Calu3 (cell line): Measurements from ENCODE around the gene GTF3C5. TPM values are rescaled to one million over a fixed set of nuclear protein-coding genes. Genes with fewer than 3 reads are reported as not detected.

Experiments used
- BruUV-seq: library from RNA; stranded (reverse); fragments of 400-500 nt; replicated peaks from 2 replicates; lab custom pipeline; 2021; lab: Mats Ljungman, UMichigan
- CTCF ChIA-PET: fragments of 300-600 bp; sonication (Branson Sonifier 250); formaldehyde crosslinking; loops from one replicate; lab custom pipeline; 2022; ENCODE audit warnings: antibody characterized with exemption; lab: Charles Lee
- DNase-seq: peaks from one replicate; pipeline ENCODE4 v3.0.0; 2022
- H3K27ac Mint-ChIP-seq: one replicate; pipeline ENCODE4 v1.8.0; 2022; ENCODE audit warnings: mixed read lengths; ENCODE audit not compliant: unreplicated experiment
- H3K27me3 Mint-ChIP-seq: one replicate; pipeline ENCODE4 v1.8.0; 2022; ENCODE audit warnings: mixed read lengths; ENCODE audit not compliant: unreplicated experiment
- H3K36me3 Mint-ChIP-seq: one replicate; pipeline ENCODE4 v1.8.0; 2022; ENCODE audit warnings: mild to moderate bottlenecking, moderate library complexity, mixed read lengths; ENCODE audit not compliant: insufficient read depth, unreplicated experiment
- H3K4me1 Mint-ChIP-seq: one replicate; pipeline ENCODE4 v1.8.0; 2022; ENCODE audit warnings: mild to moderate bottlenecking, low read depth, mixed read lengths; ENCODE audit not compliant: unreplicated experiment
- H3K4me3 Mint-ChIP-seq: one replicate; pipeline ENCODE4 v1.8.0; 2022; ENCODE audit warnings: mild to moderate bottlenecking, low read depth, moderate library complexity, mixed read lengths; ENCODE audit not compliant: unreplicated experiment
- H3K9me3 Mint-ChIP-seq: one replicate; pipeline ENCODE4 v1.8.0; 2022; ENCODE audit warnings: low read depth, mixed read lengths; ENCODE audit not compliant: unreplicated experiment
- intact Hi-C: fragments of 100-400 bp; cut with micrococcal nuclease; formaldehyde crosslinking; loops from one replicate; pipeline ENCODE4 v1.10.0; 2022; ENCODE audit not compliant: unreplicated experiment
- total RNA-seq: library from RNA; stranded (reverse); gene quantifications from 2 replicates; pipeline ENCODE4 v1.2.3, GENCODE V29; 2022
- TF ChIP-seq, protein P1 (sequence below): fragments of 200-600 bp; IDR thresholded peaks from one replicate; pipeline ENCODE4 v1.8.0; 2022; ENCODE audit warnings: antibody characterized with exemption; ENCODE audit not compliant: unreplicated experiment

GTF3C5 gene
- total RNA-seq, 1 experiment from 2014 or later = 43.7 TPM

DNA sequence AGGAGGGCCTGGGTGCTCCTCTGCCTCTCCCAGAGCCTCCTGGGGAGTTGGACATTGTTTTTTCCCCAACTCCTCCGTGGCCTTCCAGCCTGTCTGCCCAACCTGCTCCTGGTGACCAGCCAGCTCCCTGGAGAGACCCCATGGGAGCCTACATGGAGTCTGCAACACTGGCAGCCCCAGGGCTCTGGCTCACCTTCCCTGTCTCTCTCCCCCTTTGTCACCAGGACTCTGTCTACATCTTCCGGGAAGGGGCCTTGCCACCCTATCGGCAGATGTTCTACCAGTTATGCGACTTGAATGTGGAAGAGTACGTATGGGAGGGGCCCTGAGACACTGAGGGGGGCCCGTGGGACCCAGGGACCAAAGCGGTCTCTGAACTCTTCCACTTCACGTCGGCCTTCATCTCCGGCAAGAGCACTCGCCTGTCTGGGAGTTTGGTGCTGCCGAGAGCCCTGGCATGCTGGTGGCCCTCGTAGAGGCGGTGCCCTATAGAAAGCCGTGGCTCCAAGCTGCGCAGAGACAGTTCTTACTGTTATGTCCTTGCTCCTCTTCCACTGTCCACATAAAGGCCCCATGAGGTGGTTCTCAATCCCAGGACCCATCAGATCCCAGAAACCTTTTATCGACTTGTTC is 25.1 kb downstream of the GTF3C5 start:
- no peak for DNase-seq
- Mint-ChIP-seq H3K4me3 (no peak overlapping the region), H3K27ac (no peak overlapping the region), H3K27me3 (no peaks in the 10 kb centered on the region), H3K4me1 (no peaks in the 10 kb centered on the region), H3K36me3 (peaks cover 25% of the 10 kb centered on the region), H3K9me3 (no peaks in the 10 kb centered on the region)
- BruUV-seq = no TSS peak
- CTCF ChIA-PET = no interaction called here
- intact Hi-C loops = no loop called here
- TF ChIP-seq, protein P1, sequence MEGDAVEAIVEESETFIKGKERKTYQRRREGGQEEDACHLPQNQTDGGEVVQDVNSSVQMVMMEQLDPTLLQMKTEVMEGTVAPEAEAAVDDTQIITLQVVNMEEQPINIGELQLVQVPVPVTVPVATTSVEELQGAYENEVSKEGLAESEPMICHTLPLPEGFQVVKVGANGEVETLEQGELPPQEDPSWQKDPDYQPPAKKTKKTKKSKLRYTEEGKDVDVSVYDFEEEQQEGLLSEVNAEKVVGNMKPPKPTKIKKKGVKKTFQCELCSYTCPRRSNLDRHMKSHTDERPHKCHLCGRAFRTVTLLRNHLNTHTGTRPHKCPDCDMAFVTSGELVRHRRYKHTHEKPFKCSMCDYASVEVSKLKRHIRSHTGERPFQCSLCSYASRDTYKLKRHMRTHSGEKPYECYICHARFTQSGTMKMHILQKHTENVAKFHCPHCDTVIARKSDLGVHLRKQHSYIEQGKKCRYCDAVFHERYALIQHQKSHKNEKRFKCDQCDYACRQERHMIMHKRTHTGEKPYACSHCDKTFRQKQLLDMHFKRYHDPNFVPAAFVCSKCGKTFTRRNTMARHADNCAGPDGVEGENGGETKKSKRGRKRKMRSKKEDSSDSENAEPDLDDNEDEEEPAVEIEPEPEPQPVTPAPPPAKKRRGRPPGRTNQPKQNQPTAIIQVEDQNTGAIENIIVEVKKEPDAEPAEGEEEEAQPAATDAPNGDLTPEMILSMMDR = no peak

DNA sequence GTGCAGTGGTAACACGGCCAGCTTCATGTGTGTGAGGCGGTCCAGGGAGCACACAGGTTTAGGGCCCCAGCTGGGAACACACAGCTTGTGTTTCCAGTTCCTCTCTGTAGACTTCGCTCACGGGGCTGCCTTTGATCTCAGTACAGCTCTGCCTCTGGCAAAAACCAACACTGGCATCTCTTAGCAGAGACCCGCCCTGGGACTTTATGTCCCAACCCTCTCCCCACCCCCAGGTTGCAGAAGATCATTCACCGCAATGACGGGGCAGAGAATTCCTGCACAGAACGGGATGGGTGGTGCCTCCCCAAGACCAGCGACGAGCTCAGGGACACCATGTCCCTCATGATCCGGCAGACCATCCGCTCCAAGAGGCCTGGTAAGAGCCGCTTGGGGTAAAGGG is 25.7 kb downstream of the GTF3C5 start:
- CTCF ChIA-PET = no interaction called here
- Mint-ChIP-seq H3K4me3 (no peak overlapping the region), H3K9me3 (no peaks in the 10 kb centered on the region), H3K27me3 (no peaks in the 10 kb centered on the region), H3K4me1 (no peaks in the 10 kb centered on the region), H3K27ac (no peak overlapping the region), H3K36me3 (peaks cover 25% of the 10 kb centered on the region)
- intact Hi-C loops = no loop called here
- TF ChIP-seq, protein P1 = no peak
- no TSS peak for BruUV-seq
- no peak for DNase-seq

DNA sequence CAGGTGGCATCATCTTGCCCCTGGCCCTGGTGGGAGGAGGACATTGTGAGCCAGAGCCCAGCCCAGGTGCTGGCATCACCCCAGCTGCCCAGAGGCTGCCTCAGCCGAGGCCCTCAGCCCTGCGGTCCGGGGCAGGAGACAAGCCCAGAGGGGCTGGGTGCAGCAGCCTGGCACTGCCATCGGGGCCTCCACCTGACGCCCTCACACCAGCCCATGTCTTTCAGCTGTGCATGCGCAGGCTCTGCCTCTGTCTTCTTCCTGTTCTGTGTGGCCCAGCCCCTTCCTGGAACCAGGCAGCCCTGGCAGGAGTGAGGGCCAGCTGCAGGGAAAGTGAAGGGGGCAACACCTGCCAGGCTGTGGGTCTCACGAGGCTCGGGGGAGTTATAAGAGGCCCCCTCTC is 26.2 kb downstream of the GTF3C5 start:
- H3K27me3 Mint-ChIP-seq = no peaks in the 10 kb centered on the region
- TF ChIP-seq, protein P1 = no peak
- BruUV-seq = no TSS peak
- CTCF ChIA-PET = no interaction called here
- H3K36me3 Mint-ChIP-seq = peaks cover 25% of the 10 kb centered on the region
- intact Hi-C loops = no loop called here
- H3K27ac Mint-ChIP-seq = no peak overlapping the region
- no peak for DNase-seq
- H3K4me1 Mint-ChIP-seq = no peaks in the 10 kb centered on the region
- H3K9me3 Mint-ChIP-seq = no peaks in the 10 kb centered on the region
- no peak overlapping the region for H3K4me3 Mint-ChIP-seq

DNA sequence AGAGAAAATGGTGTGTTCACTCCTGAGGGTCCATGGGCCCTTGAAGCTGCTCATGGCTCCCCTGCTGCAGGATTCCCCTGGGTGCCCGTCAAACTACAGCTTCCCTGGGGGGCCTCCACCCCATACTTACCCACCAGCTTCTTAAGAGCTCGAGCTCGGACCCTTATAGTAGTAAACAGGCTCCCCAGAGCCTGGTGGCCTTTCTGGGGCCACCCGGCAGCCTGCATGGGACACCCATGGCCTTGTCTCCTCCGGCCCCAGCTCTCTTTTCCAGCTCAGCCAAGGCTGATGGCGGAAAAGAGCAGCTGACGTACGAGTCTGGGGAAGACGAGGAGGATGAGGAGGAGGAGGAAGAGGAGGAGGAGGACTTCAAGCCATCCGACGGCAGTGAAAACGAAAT is 26.8 kb downstream of the GTF3C5 start:
- no peaks in the 10 kb centered on the region for H3K9me3 Mint-ChIP-seq
- H3K36me3 Mint-ChIP-seq = peaks cover 25% of the 10 kb centered on the region
- CTCF ChIA-PET = no interaction called here
- BruUV-seq = no TSS peak
- TF ChIP-seq, protein P1 = no peak
- H3K4me3 Mint-ChIP-seq = no peak overlapping the region
- no peak for DNase-seq
- no peak overlapping the region for H3K27ac Mint-ChIP-seq
- intact Hi-C loops = no loop called here
- H3K4me1 Mint-ChIP-seq = no peaks in the 10 kb centered on the region
- H3K27me3 Mint-ChIP-seq = no peaks in the 10 kb centered on the region
